Tibial nerve (tissue), 4 donors: ENCODE results near the gene ELAC2. TPM values are rescaled to one million over a fixed set of nuclear protein-coding genes. Genes with fewer than 3 reads are reported as not detected.

Source experiments
- DNase-seq, 2 donors: peaks; one replicate each; pipeline ENCODE4 v3.0.0-alpha.2; 2019; ENCODE audit warnings: low spot score in 2 of 2
- H3K27ac ChIP-seq, 4 donors: fragments of 200-600 bp; sonication (generic) in 3 of 4; one replicate each; pipeline ENCODE4 v1.5.1; 2017 to 2019; ENCODE audit warnings: mild to moderate bottlenecking in 1 of 4
- H3K27me3 ChIP-seq, 2 donors: fragments of 200-600 bp; sonication (generic) in 1 of 2; one replicate each; pipeline versions ENCODE4 v1.5.1 to v1.6.0; 2017 to 2019
- H3K36me3 ChIP-seq, 3 donors: fragments of 200-600 bp; sonication (generic); one replicate each; pipeline ENCODE4 v1.5.1; 2018 to 2019
- H3K4me1 ChIP-seq, 4 donors: fragments of 200-600 bp; sonication (generic) in 3 of 4; one replicate each; pipeline ENCODE4 v1.5.1; 2017 to 2019
- H3K4me3 ChIP-seq, 4 donors: fragments of 200-600 bp; sonication (generic) in 3 of 4; one replicate each; pipeline ENCODE4 v1.5.1; 2017 to 2019; ENCODE audit warnings: mild to moderate bottlenecking in 1 of 4, moderate library complexity in 1 of 4
- H3K9me3 ChIP-seq, 4 donors: fragments of 200-600 bp; sonication (generic) in 3 of 4; one replicate each; pipeline ENCODE4 v1.5.1; 2017 to 2019
- EP300 ChIP-seq, 2 donors: sonication (generic); formaldehyde crosslinking; IDR thresholded peaks; one replicate each; pipeline ENCODE4 v1.6.1; 2017; ENCODE audit warnings: antibody characterized with exemption in 2 of 2, mild to moderate bottlenecking in 1 of 2
- POLR2A ChIP-seq, 2 donors: fragments of 450-650 bp; IDR thresholded peaks; one replicate each; pipeline ENCODE4 v1.6.1; 2017; ENCODE audit warnings: antibody characterized with exemption in 2 of 2, mild to moderate bottlenecking in 2 of 2, moderate library complexity in 2 of 2
- WGBS, 2 donors: methylation state at CpG; one replicate each; pipeline ENCODE4 v1.1.5; 2018; 5-methylcytosine and 5-hydroxymethylcytosine counted together
- total RNA-seq, 4 donors: library from RNA; depleted of rRNA; stranded (reverse); fragments of >200 nt; gene quantifications; one replicate each; pipeline ENCODE4 v1.1.0, GENCODE V29; 2016
- TF ChIP-seq, protein P1 (sequence below), 5 experiments: fragments of 200-600 bp in 3 of 5; fragments of 450-650 bp in 2 of 5; sonication (generic) in 3 of 5; IDR thresholded peaks; one replicate each; pipeline ENCODE4 v1.5.1; 2016 to 2019; ENCODE audit warnings: antibody characterized with exemption in 5 of 5, mild to moderate bottlenecking in 3 of 5, moderate library complexity in 2 of 5

ELAC2 gene
- total RNA-seq, 4 donors from 2014 or later, result 48.5 to 86.7 (median 67.4) TPM

DNA sequence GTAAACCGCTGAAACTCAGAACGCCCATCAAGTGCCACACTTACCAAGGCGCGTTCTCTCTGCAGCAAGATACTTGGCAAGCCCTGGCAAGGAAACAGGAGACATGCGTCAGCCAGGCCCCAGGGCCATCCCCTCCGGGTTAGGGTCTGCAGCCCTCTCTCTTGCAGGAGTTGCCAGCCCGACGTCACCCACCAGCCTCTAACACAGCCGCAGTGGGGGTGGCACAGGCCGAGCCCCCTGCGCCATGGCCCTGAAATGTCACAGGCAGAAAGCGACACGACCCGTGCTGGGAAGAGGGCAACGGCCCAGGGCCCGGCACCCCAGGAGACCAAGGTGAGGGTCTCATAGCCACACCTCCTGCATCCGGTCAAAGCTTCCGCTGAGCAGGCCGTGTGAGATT, 21.9 kb downstream of the ELAC2 start:
- WGBS, 2 donors, result 94 to 95% methylated on average over 19 of the region's 19 CpGs
- peaks cover 0 to 100% (median 59%) of the 10 kb centered on the region in 3 donors for H3K36me3 ChIP-seq
- no peak overlapping the region for H3K27ac ChIP-seq

DNA sequence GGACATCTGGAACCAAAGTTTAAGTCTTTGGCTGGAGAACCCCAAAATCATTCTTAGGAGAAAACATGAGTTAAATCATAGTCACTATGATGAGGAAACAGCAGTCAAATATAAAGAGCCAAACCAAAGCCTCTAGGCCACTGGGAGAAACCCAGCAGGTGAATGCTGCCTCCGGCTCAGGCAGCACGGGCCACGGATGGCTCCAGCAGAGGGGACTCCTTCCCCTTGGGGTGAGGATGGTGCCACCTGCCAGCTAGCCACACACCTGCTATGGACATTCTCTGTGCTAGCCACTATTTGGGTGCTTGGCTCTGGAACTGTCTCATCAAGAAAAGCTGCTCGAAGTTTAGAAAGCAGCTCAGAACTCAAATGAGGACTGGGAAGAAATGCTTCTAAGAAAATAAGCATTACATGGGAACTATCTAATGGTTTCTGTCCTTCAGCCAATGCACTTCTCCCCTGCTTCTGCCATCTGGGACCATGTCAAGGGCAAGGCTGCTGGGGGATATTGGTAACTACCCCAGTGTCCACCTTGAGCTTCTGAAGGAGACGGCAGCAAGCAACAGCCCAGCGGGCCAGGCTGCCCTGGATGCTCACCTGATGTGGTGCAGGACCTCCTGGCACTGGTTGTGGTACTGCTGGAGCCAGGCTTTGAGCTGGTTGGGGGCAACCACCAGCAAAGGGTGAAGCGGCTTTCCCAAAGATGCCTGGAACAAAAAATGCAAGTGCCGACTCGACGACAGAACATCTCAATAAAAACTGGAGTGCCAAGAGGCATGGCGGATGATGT, 22.5 kb downstream of the ELAC2 start:
- no peaks in the 10 kb centered on the region for H3K4me1 ChIP-seq
- H3K36me3 ChIP-seq, result peaks cover 0 to 100% (median 55%) of the 10 kb centered on the region in 3 donors
- 92 to 93% methylated on average over 9 to 11 of the region's 11 CpGs for WGBS, 2 donors
- TF ChIP-seq, protein P1, sequence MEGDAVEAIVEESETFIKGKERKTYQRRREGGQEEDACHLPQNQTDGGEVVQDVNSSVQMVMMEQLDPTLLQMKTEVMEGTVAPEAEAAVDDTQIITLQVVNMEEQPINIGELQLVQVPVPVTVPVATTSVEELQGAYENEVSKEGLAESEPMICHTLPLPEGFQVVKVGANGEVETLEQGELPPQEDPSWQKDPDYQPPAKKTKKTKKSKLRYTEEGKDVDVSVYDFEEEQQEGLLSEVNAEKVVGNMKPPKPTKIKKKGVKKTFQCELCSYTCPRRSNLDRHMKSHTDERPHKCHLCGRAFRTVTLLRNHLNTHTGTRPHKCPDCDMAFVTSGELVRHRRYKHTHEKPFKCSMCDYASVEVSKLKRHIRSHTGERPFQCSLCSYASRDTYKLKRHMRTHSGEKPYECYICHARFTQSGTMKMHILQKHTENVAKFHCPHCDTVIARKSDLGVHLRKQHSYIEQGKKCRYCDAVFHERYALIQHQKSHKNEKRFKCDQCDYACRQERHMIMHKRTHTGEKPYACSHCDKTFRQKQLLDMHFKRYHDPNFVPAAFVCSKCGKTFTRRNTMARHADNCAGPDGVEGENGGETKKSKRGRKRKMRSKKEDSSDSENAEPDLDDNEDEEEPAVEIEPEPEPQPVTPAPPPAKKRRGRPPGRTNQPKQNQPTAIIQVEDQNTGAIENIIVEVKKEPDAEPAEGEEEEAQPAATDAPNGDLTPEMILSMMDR (IDR thresholded peaks at IDR 0.05), result no peak
- TF ChIP-seq POLR2A (IDR thresholded peaks at IDR 0.05), result no peak
- no peak for TF ChIP-seq EP300 (IDR thresholded peaks at IDR 0.05)
- DNase-seq, result no peak
- H3K9me3 ChIP-seq, result no peaks in the 10 kb centered on the region
- no peaks in the 10 kb centered on the region for H3K27me3 ChIP-seq
- no peak overlapping the region for H3K27ac ChIP-seq
- H3K4me3 ChIP-seq, result no peak overlapping the region

More for the DNA sequence above, 21.9 kb downstream of the ELAC2 start:
- TF ChIP-seq POLR2A (IDR thresholded peaks at IDR 0.05), result no peak
- TF ChIP-seq, protein P1 (IDR thresholded peaks at IDR 0.05), result no peak
- TF ChIP-seq EP300 (IDR thresholded peaks at IDR 0.05), result no peak
- Histone ChIP-seq H3K9me3 (no peaks in the 10 kb centered on the region), H3K4me3 (no peak overlapping the region), H3K27me3 (no peaks in the 10 kb centered on the region), H3K4me1 (no peaks in the 10 kb centered on the region)
- DNase-seq, result no peak

DNA sequence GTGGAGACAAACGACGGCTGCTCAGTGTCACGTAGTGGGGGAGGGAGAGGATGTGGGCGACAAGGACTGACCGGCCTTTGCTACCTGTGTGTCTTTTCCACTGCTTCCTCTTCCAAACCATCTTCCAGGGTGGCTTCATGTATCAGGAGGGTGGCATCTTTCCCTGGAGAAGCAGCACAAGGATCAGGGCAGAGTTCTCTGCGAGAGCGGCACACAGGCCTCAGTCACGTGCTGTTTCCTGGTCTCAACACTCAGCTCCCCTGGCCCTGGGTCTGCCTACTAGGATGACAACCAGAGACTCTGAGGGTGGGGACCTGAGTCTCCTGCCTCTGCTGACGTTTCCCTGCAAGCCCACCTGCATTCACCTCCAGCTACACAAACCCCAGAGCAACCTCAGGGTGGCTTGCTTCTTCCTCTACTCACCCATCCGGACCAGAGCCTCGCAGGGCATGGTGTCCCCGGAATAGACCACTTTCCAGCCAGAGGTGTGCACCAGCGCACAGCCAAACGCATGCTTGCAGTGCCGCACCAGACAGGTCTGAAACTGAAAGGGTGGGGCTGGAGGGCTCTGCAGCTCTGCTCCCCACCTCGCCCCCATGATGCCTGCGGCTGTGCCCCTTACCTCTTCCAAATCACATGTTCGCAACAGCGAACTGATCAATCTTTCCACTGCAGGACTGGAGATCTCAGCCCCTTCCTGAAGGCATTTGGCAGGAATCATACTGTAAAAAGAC, 23.3 kb downstream of the ELAC2 start:
- TF ChIP-seq POLR2A (IDR thresholded peaks at IDR 0.05) (no peak), EP300 (IDR thresholded peaks at IDR 0.05) (no peak)
- TF ChIP-seq, protein P1 (IDR thresholded peaks at IDR 0.05), result no peak
- no peak overlapping the region for H3K4me3 ChIP-seq
- H3K4me1 ChIP-seq, result no peaks in the 10 kb centered on the region
- peaks cover 0 to 100% (median 47%) of the 10 kb centered on the region in 3 donors for H3K36me3 ChIP-seq
- no peaks in the 10 kb centered on the region for H3K9me3 ChIP-seq
- WGBS, 2 donors, result 89 to 91% methylated on average over 19 of the region's 19 CpGs
- H3K27ac ChIP-seq, result no peak overlapping the region
- no peaks in the 10 kb centered on the region for H3K27me3 ChIP-seq
- no peak for DNase-seq

DNA sequence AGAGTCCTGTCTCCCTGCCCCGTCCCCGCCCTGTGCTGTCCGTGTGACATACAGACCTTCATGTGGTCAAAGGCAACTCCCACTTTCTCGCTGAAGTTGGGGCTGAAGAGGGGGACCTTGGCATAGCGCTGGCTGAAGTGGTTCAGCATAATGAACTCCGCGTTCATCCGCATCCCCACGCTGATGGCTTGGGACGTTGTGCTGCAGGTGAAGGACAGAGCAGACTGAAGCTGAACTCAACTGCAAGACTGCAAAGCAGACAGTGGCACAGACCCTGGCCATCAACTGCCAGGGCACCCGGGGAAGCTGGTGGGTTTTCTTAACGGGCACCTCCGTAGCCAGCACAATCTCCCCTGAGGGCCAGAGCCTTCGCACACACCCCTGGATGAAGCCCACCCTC, 24.2 kb downstream of the ELAC2 start:
- no peak overlapping the region for H3K4me3 ChIP-seq
- no peaks in the 10 kb centered on the region for H3K27me3 ChIP-seq
- H3K4me1 ChIP-seq, result no peaks in the 10 kb centered on the region
- TF ChIP-seq EP300 (IDR thresholded peaks at IDR 0.05), result no peak
- TF ChIP-seq, protein P1 (IDR thresholded peaks at IDR 0.05), result no peak
- no peak for TF ChIP-seq POLR2A (IDR thresholded peaks at IDR 0.05)
- no peak for DNase-seq
- H3K36me3 ChIP-seq, result peaks cover 0 to 95% (median 40%) of the 10 kb centered on the region in 3 donors
- H3K27ac ChIP-seq, result no peak overlapping the region
- no peaks in the 10 kb centered on the region for H3K9me3 ChIP-seq
- WGBS, 2 donors, result 90 to 94% methylated on average over 13 to 14 of the region's 14 CpGs

DNA sequence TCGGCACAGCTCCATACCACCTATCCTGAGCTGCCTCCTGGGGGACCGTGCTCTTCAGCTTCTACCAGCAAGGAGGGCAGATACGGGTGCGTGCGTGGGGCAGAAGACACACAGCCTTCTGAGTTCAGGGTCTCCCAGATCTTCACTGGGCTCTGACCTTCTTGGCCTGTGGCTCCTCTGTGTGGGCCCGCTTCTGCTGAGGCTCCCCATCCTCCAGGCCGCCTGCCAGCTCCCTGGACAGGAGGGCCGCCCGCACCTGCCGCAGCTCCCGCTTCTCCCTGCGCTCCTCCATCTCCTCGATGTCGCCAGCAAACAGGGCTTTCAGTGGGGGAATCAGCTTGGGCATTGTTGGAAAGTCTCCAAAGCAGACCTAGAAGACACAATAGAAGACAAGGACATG, 25.2 kb downstream of the ELAC2 start:
- no peak for DNase-seq
- TF ChIP-seq, protein P1 (IDR thresholded peaks at IDR 0.05), result no peak

More for the DNA sequence above, 25.2 kb downstream of the ELAC2 start:
- H3K27me3 ChIP-seq, result no peaks in the 10 kb centered on the region
- WGBS, 2 donors, result 95 to 97% methylated on average over 14 of the region's 14 CpGs
- H3K4me3 ChIP-seq, result no peak overlapping the region
- peaks cover 0 to 86% (median 35%) of the 10 kb centered on the region in 3 donors for H3K36me3 ChIP-seq
- H3K27ac ChIP-seq, result no peak overlapping the region
- no peaks in the 10 kb centered on the region for H3K9me3 ChIP-seq
- no peaks in the 10 kb centered on the region for H3K4me1 ChIP-seq
